GM21515 (cell line): ENCODE results near the gene CSNK1E.

ENCODE experiments used
- ATAC-seq: cut with Tn5 transposase; IDR thresholded peaks from one replicate; pipeline ENCODE4 v1.9.1; 2021; ENCODE audit not compliant: unreplicated experiment

The CSNK1E gene

GRCh38 chr22:38308791-38309498, 8.3 kb downstream of the CSNK1E start:
- no peak for ATAC-seq

- ATAC-seq: peak; percentile 76
Measured at GRCh38 chr22:38305471-38306448, 11.5 kb downstream of the CSNK1E start.

GRCh38 chr22:38304526-38304925, 12.7 kb downstream of the CSNK1E start:
- ATAC-seq: no peak

GRCh38 chr22:38303974-38304373, 13.3 kb downstream of the CSNK1E start:
- ATAC-seq: no peak

- ATAC-seq: no peak
Measured at GRCh38 chr22:38302906-38303305, 14.3 kb downstream of the CSNK1E start.

GRCh38 chr22:38300946-38301345, 16.3 kb downstream of the CSNK1E start:
- ATAC-seq: no peak

- no peak for ATAC-seq
Measured at GRCh38 chr22:38300197-38300945, 16.9 kb downstream of the CSNK1E start.

GRCh38 chr22:38299770-38300102, 17.5 kb downstream of the CSNK1E start:
- no peak for ATAC-seq

- no peak for ATAC-seq
Measured at GRCh38 chr22:38298312-38299005, 18.8 kb downstream of the CSNK1E start.

- no peak for ATAC-seq
Measured at GRCh38 chr22:38296372-38296771, 20.9 kb downstream of the CSNK1E start.

- no peak for ATAC-seq
Measured at GRCh38 chr22:38295863-38296262, 21.4 kb downstream of the CSNK1E start.

- no peak for ATAC-seq
Measured at GRCh38 chr22:38295339-38295738, 21.9 kb downstream of the CSNK1E start.

- no peak for ATAC-seq
Measured at GRCh38 chr22:38294193-38294592, 23.0 kb downstream of the CSNK1E start.

GRCh38 chr22:38292694-38293093, 24.5 kb downstream of the CSNK1E start:
- no peak for ATAC-seq

- no peak for ATAC-seq
Measured at GRCh38 chr22:38291201-38291777, 25.9 kb downstream of the CSNK1E start.

- ATAC-seq: no peak
Measured at GRCh38 chr22:38290347-38290746, 26.9 kb downstream of the CSNK1E start.

- no peak for ATAC-seq
Measured at GRCh38 chr22:38289583-38290082, 27.6 kb downstream of the CSNK1E start.

GRCh38 chr22:38286915-38287669, 30.1 kb downstream of the CSNK1E start:
- ATAC-seq: no peak

- no peak for ATAC-seq
Measured at GRCh38 chr22:38285018-38285417, 32.2 kb downstream of the CSNK1E start.

- ATAC-seq: no peak
Measured at GRCh38 chr22:38284042-38284402, 33.2 kb downstream of the CSNK1E start.
